IMR-90 (cell line): ENCODE results near the gene NRP2. TPM values are rescaled to one million over a fixed set of nuclear protein-coding genes. Genes with fewer than 3 reads are reported as not detected.

Experiments used
- ATAC-seq: fragments of 200-7000 bp; cut with Tn5 transposase; 2 replicates; pipeline ENCODE4 v1.9.1; 2020; ENCODE audit warnings: low read depth, mild to moderate bottlenecking, moderate library complexity
- BruUV-seq: library from RNA; stranded (reverse); fragments of 400-500 nt; replicated peaks from 2 replicates; lab custom pipeline; 2021; lab: Mats Ljungman, UMichigan
- CTCF ChIA-PET: fragments of 300-600 bp; formaldehyde crosslinking; extraction: SDS; loops from one replicate; lab custom pipeline; 2021; ENCODE audit warnings: antibody characterized with exemption; lab: Yijun Ruan, JAX
- POLR2A ChIA-PET: fragments of 300-600 bp; sonication (Branson Sonifier 250); formaldehyde crosslinking; loops from one replicate; lab custom pipeline; 2022; ENCODE audit warnings: antibody characterized with exemption; ENCODE audit not compliant: unreplicated experiment; lab: Charles Lee
- DNase-seq: peaks from one replicate; pipeline ENCODE4 v3.0.0; 2013
- H2AFZ ChIP-seq: replicated peaks from 2 replicates; pipeline ENCODE3; 2013; ENCODE audit warnings: low read length, mild to moderate bottlenecking; ENCODE audit not compliant: poor library complexity
- H2AK5ac ChIP-seq: 2 replicates; pipeline ENCODE4 v1.6.1; 2013; ENCODE audit warnings: low read depth, low read length, inconsistent platforms
- H2AK9ac ChIP-seq: replicated peaks from 2 replicates; pipeline ENCODE3; 2013; ENCODE audit warnings: mild to moderate bottlenecking, low read depth, low read length, moderate library complexity; ENCODE audit not compliant: poor library complexity
- H2BK120ac ChIP-seq: 2 replicates; pipeline ENCODE4 v1.6.1; 2013; ENCODE audit warnings: low read depth, low read length, inconsistent platforms
- H2BK15ac ChIP-seq: 3 replicates; pipeline ENCODE4 v1.6.1; 2013; ENCODE audit warnings: low read depth, low read length, inconsistent platforms
- H2BK20ac ChIP-seq: 2 replicates; pipeline ENCODE4 v1.6.1; 2013; ENCODE audit warnings: low read depth, mild to moderate bottlenecking, inconsistent platforms, low read length, moderate library complexity
- H2BK5ac ChIP-seq: 2 replicates; pipeline ENCODE4 v1.6.1; 2013; ENCODE audit warnings: mild to moderate bottlenecking, low read depth, low read length, inconsistent platforms; ENCODE audit not compliant: poor library complexity, severe bottlenecking
- H3K14ac ChIP-seq: replicated peaks from 2 replicates; pipeline ENCODE4 v1.6.1; 2013; ENCODE audit warnings: low read depth, low read length, inconsistent platforms
- H3K18ac ChIP-seq: 2 replicates; pipeline ENCODE4 v1.6.1; 2013; ENCODE audit warnings: low read depth, low read length, control low read depth
- H3K23ac ChIP-seq: 2 replicates; pipeline ENCODE4 v1.6.1; 2013; ENCODE audit warnings: low read depth, low read length, inconsistent platforms
- H3K27ac ChIP-seq: 2 replicates; pipeline ENCODE4 v1.5.1; 2013; ENCODE audit warnings: mild to moderate bottlenecking, control low read depth, low read length; ENCODE audit not compliant: insufficient read depth
- H3K27me3 ChIP-seq: 2 replicates; pipeline ENCODE4 v1.6.1; 2013; ENCODE audit warnings: low read length; ENCODE audit not compliant: control insufficient read depth, insufficient read depth
- H3K36me3 ChIP-seq: 2 replicates; pipeline ENCODE4 v1.6.1; 2013; ENCODE audit warnings: low read length, mixed read lengths; ENCODE audit not compliant: control insufficient read depth, insufficient read depth
- H3K4ac ChIP-seq: 2 replicates; pipeline ENCODE4 v1.6.1; 2013; ENCODE audit warnings: low read depth, low read length, inconsistent platforms
- H3K4me1 ChIP-seq: 2 replicates; pipeline ENCODE4 v1.6.1; 2013; ENCODE audit warnings: low read length, mixed read lengths; ENCODE audit not compliant: control insufficient read depth, insufficient read depth
- H3K4me2 ChIP-seq: 2 replicates; pipeline ENCODE4 v1.6.1; 2013; ENCODE audit warnings: low read depth, mild to moderate bottlenecking, control low read depth, low read length, moderate library complexity
- H3K4me3 ChIP-seq: 2 replicates; pipeline ENCODE4 v1.5.1; 2013; ENCODE audit warnings: low read depth, mild to moderate bottlenecking, control low read depth, low read length, moderate library complexity; ENCODE audit not compliant: insufficient read depth
- H3K56ac ChIP-seq: 2 replicates; pipeline ENCODE4 v1.6.1; 2013; ENCODE audit warnings: low read length, inconsistent platforms; ENCODE audit not compliant: insufficient read depth; ENCODE audit errors: extremely low read depth
- H3K79me1 ChIP-seq, 2 experiments: 2 replicates each; pipeline ENCODE4 v1.6.1; 2013; ENCODE audit warnings: low read length in 2 of 2, inconsistent platforms in 1 of 2, low read depth in 1 of 2
- H3K9ac ChIP-seq: 2 replicates; pipeline ENCODE4 v1.6.1; 2013; ENCODE audit warnings: low read depth, low read length, control low read depth
- H3K9me1 ChIP-seq: 2 replicates; pipeline ENCODE4 v1.6.1; 2013; ENCODE audit warnings: low read length, inconsistent platforms; ENCODE audit not compliant: insufficient read depth
- H3K9me3 ChIP-seq: 2 replicates; pipeline ENCODE4 v1.6.1; 2013; ENCODE audit warnings: low read length; ENCODE audit not compliant: control insufficient read depth, insufficient read depth
- H4K20me1 ChIP-seq: 2 replicates; pipeline ENCODE4 v1.6.1; 2013; ENCODE audit warnings: low read length, inconsistent platforms; ENCODE audit not compliant: insufficient read depth
- H4K5ac ChIP-seq: 2 replicates; pipeline ENCODE4 v1.6.1; 2013; ENCODE audit warnings: mild to moderate bottlenecking, low read depth, low read length, control low read depth
- H4K8ac ChIP-seq, 2 experiments: 2 replicates each; pipeline ENCODE4 v1.6.1; 2013; ENCODE audit warnings: low read depth in 2 of 2, low read length in 2 of 2, control low read depth in 1 of 2, inconsistent platforms in 1 of 2
- H4K91ac ChIP-seq: 2 replicates; pipeline ENCODE4 v1.6.1; 2013; ENCODE audit warnings: low read depth, low read length, inconsistent platforms; ENCODE audit not compliant: insufficient read depth
- BHLHE40 ChIP-seq: fragments of 150-350 bp; IDR thresholded peaks from 2 replicates; pipeline ENCODE4 v1.6.1; 2016; ENCODE audit warnings: mild to moderate bottlenecking, low read depth, low read length
- CEBPB ChIP-seq: IDR thresholded peaks from 2 replicates; pipeline ENCODE4 v1.6.1; 2012; ENCODE audit warnings: low read depth, low read length, improper control_type of control experiment
- CHD1 ChIP-seq: IDR thresholded peaks from 2 replicates; pipeline ENCODE4 v1.6.1; 2012; ENCODE audit warnings: low read depth, low read length, improper control_type of control experiment
- FOS ChIP-seq: fragments of 150-350 bp; IDR thresholded peaks from 2 replicates; pipeline ENCODE4 v1.6.1; 2016; ENCODE audit warnings: low read depth, low read length
- MAFK ChIP-seq: IDR thresholded peaks from 2 replicates; pipeline ENCODE4 v1.6.1; 2012; ENCODE audit warnings: low read depth, low read length, improper control_type of control experiment
- MAZ ChIP-seq: IDR thresholded peaks from 2 replicates; pipeline ENCODE4 v1.6.1; 2012; ENCODE audit warnings: low read depth, mild to moderate bottlenecking, low read length, improper control_type of control experiment, moderate library complexity, borderline replicate concordance
- MXI1 ChIP-seq: IDR thresholded peaks from 2 replicates; pipeline ENCODE4 v1.6.1; 2012; ENCODE audit warnings: low read depth, mild to moderate bottlenecking, low read length, moderate library complexity, borderline replicate concordance
- NFE2L2 ChIP-seq: fragments of 150-350 bp; IDR thresholded peaks from 2 replicates; pipeline ENCODE4 v1.6.1; 2016; ENCODE audit warnings: low read depth, mild to moderate bottlenecking, low read length
- RFX5 ChIP-seq: IDR thresholded peaks from 2 replicates; pipeline ENCODE4 v1.8.0; 2012; ENCODE audit warnings: low read depth, mild to moderate bottlenecking, low read length, moderate library complexity
- SMC3 ChIP-seq: fragments of 150-350 bp; IDR thresholded peaks from 2 replicates; pipeline ENCODE4 v1.6.1; 2016; ENCODE audit warnings: low read depth, mild to moderate bottlenecking, antibody characterized with exemption, low read length, moderate library complexity
- WGBS, 2 experiments: methylation state at CpG; one replicate each; pipeline versions ENCODE4 v1.1.5 to v1.1.7; 2013; ENCODE audit warnings: missing lambda C conversion rate in 2 of 2; ENCODE audit not compliant: insufficient read length in 1 of 2; ENCODE audit errors: extremely low coverage in 2 of 2; 5-methylcytosine and 5-hydroxymethylcytosine counted together
- dilution Hi-C: fragments of 300-500 bp; cut with HindIII; formaldehyde crosslinking; loops from one replicate; pipeline ENCODE4 v1.14.3; 2018; ENCODE audit warnings: low sequenced_read_pairs; ENCODE audit not compliant: unreplicated experiment
- in situ Hi-C: fragments of 300-500 bp; cut with MboI; formaldehyde crosslinking; loops from 3 replicates; pipeline ENCODE4 v1.14.3; 2019; ENCODE audit warnings: low sequenced_read_pairs, inconsistent platforms, mixed read lengths
- intact Hi-C: fragments of 100-400 bp; cut with micrococcal nuclease; formaldehyde crosslinking; loops from 2 replicates; pipeline ENCODE4 v1.10.0; 2022
- polyA plus RNA-seq, 3 experiments: library from polyadenylated mRNA; depleted of rRNA; stranded (reverse); fragments of >200 nt; gene quantifications; 2 replicates each; pipeline ENCODE4 v1.2.3, GENCODE V29; 2012; ENCODE audit warnings: low replicate concordance in 1 of 3
- total RNA-seq: library from RNA; depleted of rRNA; stranded (reverse); fragments of >200 nt; gene quantifications from 2 replicates; pipeline ENCODE4 v1.2.3, GENCODE V29; 2012
- TF ChIP-seq, protein P1 (sequence below): fragments of 150-350 bp; IDR thresholded peaks from 2 replicates; pipeline ENCODE4 v1.6.1; 2016; ENCODE audit warnings: low read depth, mild to moderate bottlenecking, low read length, moderate library complexity, borderline replicate concordance

NRP2 gene
- total and polyA plus RNA-seq, 2 of the 4 experiments (the other 2 are of a cell fraction), result 46.4 to 51.3 TPM

DNA sequence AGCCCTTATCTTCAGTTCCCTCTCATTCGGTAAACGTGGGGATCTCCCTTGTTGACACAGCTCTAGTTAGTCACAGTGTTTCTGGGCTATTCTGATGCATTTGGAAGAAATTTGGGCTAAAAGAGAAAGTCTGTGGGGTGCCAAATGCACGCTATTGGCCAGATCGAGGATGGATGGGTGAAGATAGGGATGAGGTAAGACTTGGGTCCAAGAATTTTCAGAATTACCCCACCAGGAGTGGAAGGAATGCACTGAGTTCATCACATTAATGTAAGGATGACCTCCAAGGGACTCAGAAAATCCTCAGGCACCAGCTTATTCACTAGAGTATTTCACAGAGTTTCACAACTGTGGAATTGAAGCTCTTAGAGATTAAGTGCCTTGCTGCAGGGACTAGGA lies 49.3 kb downstream of the NRP2 start (continued):
- TF ChIP-seq MXI1 (0 out of 2 replicates have a peak, but pooled peaks have one; percentile 14), CEBPB (peak; percentile 85)

DNA sequence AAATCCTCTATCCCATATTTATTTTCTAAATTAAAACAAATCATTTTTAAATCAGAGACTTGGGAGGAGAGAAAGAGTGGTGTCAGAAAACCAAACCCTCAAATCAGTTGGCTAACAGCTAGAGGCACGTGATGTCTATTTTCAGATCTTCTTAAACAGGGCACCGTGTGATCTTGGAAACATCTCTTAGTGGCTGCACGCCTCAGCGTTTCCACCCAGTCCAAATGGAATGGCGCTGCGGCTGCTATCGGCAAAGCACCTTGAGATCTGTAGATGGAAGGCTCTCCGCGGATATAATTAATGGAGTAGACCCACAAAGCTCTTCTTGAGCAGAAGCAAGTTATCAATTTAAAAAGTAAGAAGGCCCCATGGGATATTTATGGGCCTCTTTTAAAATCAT lies 50.0 kb downstream of the NRP2 start:
- dilution Hi-C loops, result no loop called here

More for the DNA sequence above, 50.0 kb downstream of the NRP2 start:
- 94% methylated on average over 3 of the region's 9 CpGs; no CpG with 5 or more reads in 1 of the 2 experiments for WGBS, 2 experiments
- CTCF ChIA-PET, result interaction anchor here (1.3 to 1.9 kb wide), 2 partner anchors 10 to 23 kb away, joined by 4 to 5 read pairs; no protein-coding TSS in a partner anchor
- Histone ChIP-seq H3K9ac (no peak overlapping the region), H2AFZ (no peak overlapping the region), H3K36me3 (peaks cover 36% of the 10 kb centered on the region), H3K56ac (peak overlapping the region; percentile 28; the same call in 1 of the 2 replicates), H2BK15ac (peak overlapping the region; percentile 56; the same call in 1 of the 3 replicates), H3K18ac (peak overlapping the region; percentile 77), H3K9me1 (peaks cover 33% of the 10 kb centered on the region), H3K4me1 (peaks cover 37% of the 10 kb centered on the region), H4K91ac (peak overlapping the region; percentile 80), H2AK5ac (peak overlapping the region; percentile 57; the same call in 1 of the 2 replicates), H4K8ac (peak overlapping the region; percentile 16 to 20; a peak in 2 of 4 replicates), H3K4me3 (no peak overlapping the region), H2BK20ac (peak overlapping the region; percentile 90), H2BK120ac (peak overlapping the region; percentile 76), H4K5ac (0 out of 2 replicates have a peak overlapping the region, but pooled peaks have one; percentile 50), H3K9me3 (no peaks in the 10 kb centered on the region), H3K27me3 (no peaks in the 10 kb centered on the region), H3K79me1 (peaks cover under 1 to 20% of the 10 kb centered on the region in 2 experiments; a peak in 3 of 4 replicates), H3K27ac (peak overlapping the region; percentile 89; the same call in 1 of the 2 replicates), H4K20me1 (peaks cover 3% of the 10 kb centered on the region; the same call in 1 of the 2 replicates), H3K4ac (peak overlapping the region; percentile 89), H3K23ac (no peak overlapping the region), H2BK5ac (peak overlapping the region; percentile 88), H3K14ac (peak overlapping the region; percentile 66; the same call in 1 of the 2 replicates), H3K4me2 (no peak overlapping the region), H2AK9ac (no peak overlapping the region)
- no TSS peak for BruUV-seq
- no peak for DNase-seq
- intact Hi-C loops, result no loop called here
- in situ Hi-C loops, result loop anchor here (5.0 kb wide), 1 partner anchor 45 kb away; no protein-coding TSS in a partner anchor
- TF ChIP-seq MAFK (no peak), FOS (no peak), NFE2L2 (no peak), SMC3 (no peak), MXI1 (no peak), BHLHE40 (no peak), CHD1 (no peak), MAZ (no peak), RFX5 (no peak)
- TF ChIP-seq, protein P1, sequence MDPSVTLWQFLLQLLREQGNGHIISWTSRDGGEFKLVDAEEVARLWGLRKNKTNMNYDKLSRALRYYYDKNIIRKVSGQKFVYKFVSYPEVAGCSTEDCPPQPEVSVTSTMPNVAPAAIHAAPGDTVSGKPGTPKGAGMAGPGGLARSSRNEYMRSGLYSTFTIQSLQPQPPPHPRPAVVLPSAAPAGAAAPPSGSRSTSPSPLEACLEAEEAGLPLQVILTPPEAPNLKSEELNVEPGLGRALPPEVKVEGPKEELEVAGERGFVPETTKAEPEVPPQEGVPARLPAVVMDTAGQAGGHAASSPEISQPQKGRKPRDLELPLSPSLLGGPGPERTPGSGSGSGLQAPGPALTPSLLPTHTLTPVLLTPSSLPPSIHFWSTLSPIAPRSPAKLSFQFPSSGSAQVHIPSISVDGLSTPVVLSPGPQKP, result no peak
- POLR2A ChIA-PET, result no interaction called here
- ATAC-seq, result no peak
